Measurements from ENCODE around the gene AQP10.

- TF ChIP-seq YY1 (IDR thresholded peaks at IDR 0.05; ENCODE audit: borderline replicate concordance in 1 of 3, control insufficient read depth in 1 of 3, extremely low read depth in 1 of 3, insufficient read depth in 3 of 3, insufficient read length in 1 of 3, insufficient replicate concordance in 2 of 3, low read depth in 1 of 3, low read length in 2 of 3): no peak
- TF ChIP-seq GABPA (tag; conservative IDR thresholded peaks at IDR 0.05; ENCODE audit: low read depth): no peak
- no peak for TF ChIP-seq CEBPB (tag; IDR thresholded peaks at IDR 0.05)
Observed at GRCh38 chr1:154330669-154331068, 9.8 kb downstream of the AQP10 start.
